Measurements from ENCODE around the gene KIF7.

Gene KIF7

DNA sequence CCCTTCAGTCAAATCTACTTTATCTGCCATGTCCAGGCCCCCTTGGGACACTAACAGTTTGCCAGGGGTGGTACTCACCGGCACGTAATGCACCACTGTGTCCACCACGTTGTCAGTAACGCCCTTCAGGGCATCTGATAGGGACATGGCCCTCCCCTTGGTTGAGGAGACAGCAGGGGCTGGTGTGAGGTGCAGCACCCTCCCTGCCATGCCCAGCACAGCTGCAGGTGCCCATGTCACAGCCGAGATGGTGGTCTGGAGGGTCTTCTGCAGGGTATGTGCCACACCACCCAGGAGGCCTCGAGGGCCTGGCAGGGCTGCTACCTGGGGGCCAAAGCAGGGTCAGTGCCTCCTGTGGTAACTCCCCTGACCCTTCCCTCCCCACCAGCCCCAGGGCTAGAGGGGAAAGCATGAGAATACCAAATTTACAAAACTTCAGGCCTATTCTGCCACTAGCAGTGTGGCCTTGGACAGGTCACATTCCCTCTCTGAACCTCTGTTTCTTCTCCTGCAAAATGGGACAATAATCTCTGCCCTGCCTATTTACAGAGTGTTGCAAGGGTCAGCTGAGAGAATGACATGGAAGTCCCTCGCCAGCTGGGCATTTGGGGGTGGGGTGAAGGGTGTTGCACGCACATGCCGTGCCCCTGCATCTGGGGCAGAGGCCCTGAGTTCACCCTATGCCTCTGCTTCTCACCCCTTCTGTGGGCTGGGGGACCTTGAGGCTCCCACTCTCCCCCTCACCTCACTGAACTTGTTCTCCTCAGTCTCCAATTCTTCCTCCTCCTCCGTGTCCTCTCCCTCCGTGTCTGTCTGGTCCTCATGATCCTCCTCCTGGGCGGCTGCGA, 11.8 kb upstream of the KIF7 start:
- no peaks in the 10 kb centered on the region for H3K79me2 ChIP-seq (ENCODE audit: insufficient read depth, low read length)
- H3K4me2 ChIP-seq (ENCODE audit: insufficient read depth, low read length), result no peak overlapping the region
- H3K4me3 ChIP-seq (ENCODE audit: low read depth in 1 of 2, low read length in 2 of 2), result no peak overlapping the region
- no peaks in the 10 kb centered on the region for H3K9me3 ChIP-seq (ENCODE audit: insufficient read depth, low read length, severe bottlenecking)
- H3K4me1 ChIP-seq (ENCODE audit: insufficient read depth, low read length), result no peaks in the 10 kb centered on the region
- no peak overlapping the region for H3K27ac ChIP-seq (ENCODE audit: low read length)
- H3K9ac ChIP-seq (ENCODE audit: low read depth, low read length), result no peak overlapping the region
- TF ChIP-seq, protein P1, sequence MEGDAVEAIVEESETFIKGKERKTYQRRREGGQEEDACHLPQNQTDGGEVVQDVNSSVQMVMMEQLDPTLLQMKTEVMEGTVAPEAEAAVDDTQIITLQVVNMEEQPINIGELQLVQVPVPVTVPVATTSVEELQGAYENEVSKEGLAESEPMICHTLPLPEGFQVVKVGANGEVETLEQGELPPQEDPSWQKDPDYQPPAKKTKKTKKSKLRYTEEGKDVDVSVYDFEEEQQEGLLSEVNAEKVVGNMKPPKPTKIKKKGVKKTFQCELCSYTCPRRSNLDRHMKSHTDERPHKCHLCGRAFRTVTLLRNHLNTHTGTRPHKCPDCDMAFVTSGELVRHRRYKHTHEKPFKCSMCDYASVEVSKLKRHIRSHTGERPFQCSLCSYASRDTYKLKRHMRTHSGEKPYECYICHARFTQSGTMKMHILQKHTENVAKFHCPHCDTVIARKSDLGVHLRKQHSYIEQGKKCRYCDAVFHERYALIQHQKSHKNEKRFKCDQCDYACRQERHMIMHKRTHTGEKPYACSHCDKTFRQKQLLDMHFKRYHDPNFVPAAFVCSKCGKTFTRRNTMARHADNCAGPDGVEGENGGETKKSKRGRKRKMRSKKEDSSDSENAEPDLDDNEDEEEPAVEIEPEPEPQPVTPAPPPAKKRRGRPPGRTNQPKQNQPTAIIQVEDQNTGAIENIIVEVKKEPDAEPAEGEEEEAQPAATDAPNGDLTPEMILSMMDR (IDR thresholded peaks at IDR 0.05; ENCODE audit: borderline replicate concordance, extremely low read depth, low read length, poor library complexity, severe bottlenecking), result no peak
- no peak for TF ChIP-seq EZH2 (IDR thresholded peaks at IDR 0.05; ENCODE audit: borderline replicate concordance, low read depth, low read length, severe bottlenecking)
- H4K20me1 ChIP-seq (ENCODE audit: insufficient read depth, low read length), result no peaks in the 10 kb centered on the region
- no peaks in the 10 kb centered on the region for H3K36me3 ChIP-seq (ENCODE audit: insufficient read depth, low read length)
- DNase-seq (no peak), ATAC-seq (ENCODE audit: insufficient read depth, low read depth) (no peak)
- H3K27me3 ChIP-seq (ENCODE audit: insufficient read depth, low read length, poor library complexity), result peaks cover 7% of the 10 kb centered on the region
- H2AFZ ChIP-seq (ENCODE audit: low read depth, low read length), result no peak overlapping the region

GRCh38 chr15:89666184-89666857, 11.1 kb upstream of the KIF7 start:
- no peaks in the 10 kb centered on the region for H3K9me3 ChIP-seq (ENCODE audit: insufficient read depth, low read length, severe bottlenecking)
- no peaks in the 10 kb centered on the region for H3K79me2 ChIP-seq (ENCODE audit: insufficient read depth, low read length)
- DNase-seq (no peak), ATAC-seq (ENCODE audit: insufficient read depth, low read depth) (no peak)
- TF ChIP-seq, protein P1 (IDR thresholded peaks at IDR 0.05; ENCODE audit: borderline replicate concordance, extremely low read depth, low read length, poor library complexity, severe bottlenecking), result no peak
- TF ChIP-seq EZH2 (IDR thresholded peaks at IDR 0.05; ENCODE audit: borderline replicate concordance, low read depth, low read length, severe bottlenecking), result no peak
- no peaks in the 10 kb centered on the region for H3K4me1 ChIP-seq (ENCODE audit: insufficient read depth, low read length)
- no peak overlapping the region for H3K27ac ChIP-seq (ENCODE audit: low read length)
- H3K4me3 ChIP-seq (ENCODE audit: low read depth in 1 of 2, low read length in 2 of 2), result no peak overlapping the region
- H4K20me1 ChIP-seq (ENCODE audit: insufficient read depth, low read length), result no peaks in the 10 kb centered on the region
- no peak overlapping the region for H2AFZ ChIP-seq (ENCODE audit: low read depth, low read length)
- no peaks in the 10 kb centered on the region for H3K36me3 ChIP-seq (ENCODE audit: insufficient read depth, low read length)
- peaks cover 7% of the 10 kb centered on the region for H3K27me3 ChIP-seq (ENCODE audit: insufficient read depth, low read length, poor library complexity)
- H3K4me2 ChIP-seq (ENCODE audit: insufficient read depth, low read length), result no peak overlapping the region
- H3K9ac ChIP-seq (ENCODE audit: low read depth, low read length), result no peak overlapping the region

- Histone ChIP-seq H3K4me2 (ENCODE audit: insufficient read depth, low read length) (no peak overlapping the region), H3K27me3 (ENCODE audit: insufficient read depth, low read length, poor library complexity) (peaks cover 10% of the 10 kb centered on the region), H3K4me1 (ENCODE audit: insufficient read depth, low read length) (no peaks in the 10 kb centered on the region), H3K27ac (ENCODE audit: low read length) (no peak overlapping the region), H4K20me1 (ENCODE audit: insufficient read depth, low read length) (no peaks in the 10 kb centered on the region), H3K79me2 (ENCODE audit: insufficient read depth, low read length) (no peaks in the 10 kb centered on the region), H3K36me3 (ENCODE audit: insufficient read depth, low read length) (no peaks in the 10 kb centered on the region), H3K4me3 (ENCODE audit: low read depth in 1 of 2, low read length in 2 of 2) (no peak overlapping the region), H3K9me3 (ENCODE audit: insufficient read depth, low read length, severe bottlenecking) (no peaks in the 10 kb centered on the region), H2AFZ (ENCODE audit: low read depth, low read length) (no peak overlapping the region), H3K9ac (ENCODE audit: low read depth, low read length) (no peak overlapping the region)
- DNase-seq, result no peak
- no peak for ATAC-seq (ENCODE audit: insufficient read depth, low read depth)
- no peak for TF ChIP-seq EZH2 (IDR thresholded peaks at IDR 0.05; ENCODE audit: borderline replicate concordance, low read depth, low read length, severe bottlenecking)
- TF ChIP-seq, protein P1 (IDR thresholded peaks at IDR 0.05; ENCODE audit: borderline replicate concordance, extremely low read depth, low read length, poor library complexity, severe bottlenecking), result no peak
Observed at GRCh38 chr15:89665449-89666181, 10.3 kb upstream of the KIF7 start.

Measured in DND-41 (cell line).